Large intestine (tissue), 3 donors: Measurements from ENCODE around the gene EDN2. TPM values are rescaled to one million over a fixed set of nuclear protein-coding genes. Genes with fewer than 3 reads are reported as not detected.

Source experiments
- DNase-seq, 2 donors: peaks; one replicate each; pipeline versions ENCODE4 v3.0.0 to v3.0.0-alpha.2; 2013
- H3K27ac ChIP-seq: one replicate; pipeline ENCODE4 v1.5.1; 2013; ENCODE audit warnings: low read length
- H3K27me3 ChIP-seq: 2 replicates; pipeline ENCODE4 v1.6.1; 2013; ENCODE audit warnings: low read length; ENCODE audit not compliant: control insufficient read depth, insufficient read depth
- H3K36me3 ChIP-seq: 2 replicates; pipeline ENCODE4 v1.6.1; 2013; ENCODE audit warnings: low read length; ENCODE audit not compliant: control insufficient read depth, insufficient read depth
- H3K4me1 ChIP-seq: one replicate; pipeline ENCODE4 v1.6.1; 2013; ENCODE audit warnings: low read length; ENCODE audit not compliant: control insufficient read depth, insufficient read depth
- H3K4me3 ChIP-seq: one replicate; pipeline ENCODE4 v1.5.1; 2013; ENCODE audit warnings: low read length
- H3K9me3 ChIP-seq: one replicate; pipeline ENCODE4 v1.6.1; 2013; ENCODE audit warnings: mild to moderate bottlenecking, low read depth, low read length, moderate library complexity; ENCODE audit not compliant: control insufficient read depth
- WGBS: methylation state at CpG from one replicate; pipeline ENCODE4 v1.1.5; 2013; ENCODE audit warnings: low lambda C conversion rate; ENCODE audit not compliant: insufficient coverage; 5-methylcytosine and 5-hydroxymethylcytosine counted together
- polyA plus RNA-seq: library from polyadenylated mRNA; unstranded; fragments of 120-200 nt; gene quantifications from one replicate; pipeline ENCODE4 v1.2.1, GENCODE V29; 2013

EDN2 gene
- polyA plus RNA-seq, 1 donor, result 0.51 TPM

GRCh38 chr1:41474490-41475271 is 9.8 kb downstream of the EDN2 start:
- Histone ChIP-seq H3K9me3 (no peaks in the 10 kb centered on the region), H3K36me3 (no peaks in the 10 kb centered on the region), H3K27ac (peak overlapping the region; percentile 66), H3K4me3 (no peak overlapping the region), H3K4me1 (peaks cover 53% of the 10 kb centered on the region), H3K27me3 (no peaks in the 10 kb centered on the region)
- DNase-seq, result peak in 1 of 2 donors; percentile 54
- no CpG with 5 or more reads among the region's 17 CpGs for WGBS

GRCh38 chr1:41473738-41474362 is 10.6 kb downstream of the EDN2 start:
- no peak overlapping the region for H3K27ac ChIP-seq
- peaks cover 55% of the 10 kb centered on the region for H3K4me1 ChIP-seq
- H3K27me3 ChIP-seq, result no peaks in the 10 kb centered on the region
- no peaks in the 10 kb centered on the region for H3K9me3 ChIP-seq
- no CpG with 5 or more reads among the region's 6 CpGs for WGBS
- H3K36me3 ChIP-seq, result no peaks in the 10 kb centered on the region
- no peak for DNase-seq
- H3K4me3 ChIP-seq, result no peak overlapping the region

- H3K4me3 ChIP-seq, result no peak overlapping the region
- H3K27me3 ChIP-seq, result no peaks in the 10 kb centered on the region
- H3K27ac ChIP-seq, result no peak overlapping the region
- no peaks in the 10 kb centered on the region for H3K36me3 ChIP-seq
- no peaks in the 10 kb centered on the region for H3K9me3 ChIP-seq
- H3K4me1 ChIP-seq, result peaks cover 61% of the 10 kb centered on the region
- no peak for DNase-seq
- no CpG with 5 or more reads among the region's 6 CpGs for WGBS
Measured at GRCh38 chr1:41471658-41472057, 12.8 kb downstream of the EDN2 start.

- Histone ChIP-seq H3K4me3 (no peak overlapping the region), H3K9me3 (no peaks in the 10 kb centered on the region), H3K4me1 (peaks cover 55% of the 10 kb centered on the region), H3K36me3 (no peaks in the 10 kb centered on the region), H3K27me3 (no peaks in the 10 kb centered on the region), H3K27ac (no peak overlapping the region)
- WGBS, result no CpG with 5 or more reads among the region's 5 CpGs
- no peak for DNase-seq
Measured at GRCh38 chr1:41469706-41470105, 14.8 kb downstream of the EDN2 start.

GRCh38 chr1:41468122-41468762 is 16.2 kb downstream of the EDN2 start:
- peaks cover 45% of the 10 kb centered on the region for H3K4me1 ChIP-seq
- peak overlapping the region; percentile 59 for H3K27ac ChIP-seq
- no peaks in the 10 kb centered on the region for H3K9me3 ChIP-seq
- DNase-seq, result peak; percentile 63 to 78
- H3K36me3 ChIP-seq, result no peaks in the 10 kb centered on the region
- WGBS, result no CpG with 5 or more reads among the region's 12 CpGs
- no peak overlapping the region for H3K4me3 ChIP-seq
- no peaks in the 10 kb centered on the region for H3K27me3 ChIP-seq

GRCh38 chr1:41467673-41468072 is 16.8 kb downstream of the EDN2 start:
- Histone ChIP-seq H3K27ac (peak overlapping the region; percentile 59), H3K4me1 (peaks cover 50% of the 10 kb centered on the region), H3K27me3 (no peaks in the 10 kb centered on the region), H3K9me3 (no peaks in the 10 kb centered on the region), H3K4me3 (no peak overlapping the region), H3K36me3 (no peaks in the 10 kb centered on the region)
- DNase-seq, result no peak
- WGBS, result 40% methylated on average over 1 of the region's 4 CpGs

- no peaks in the 10 kb centered on the region for H3K9me3 ChIP-seq
- no peaks in the 10 kb centered on the region for H3K36me3 ChIP-seq
- no peak overlapping the region for H3K4me3 ChIP-seq
- H3K4me1 ChIP-seq, result peaks cover 61% of the 10 kb centered on the region
- H3K27ac ChIP-seq, result peak overlapping the region; percentile 50
- WGBS, result no CpG with 5 or more reads among the region's 5 CpGs
- H3K27me3 ChIP-seq, result no peaks in the 10 kb centered on the region
- peak; percentile 54 to 72 for DNase-seq
Measured at GRCh38 chr1:41466146-41466545, 18.3 kb downstream of the EDN2 start.

- Histone ChIP-seq H3K9me3 (no peaks in the 10 kb centered on the region), H3K27ac (peak overlapping the region; percentile 50), H3K4me3 (no peak overlapping the region), H3K36me3 (no peaks in the 10 kb centered on the region), H3K27me3 (no peaks in the 10 kb centered on the region), H3K4me1 (peaks cover 65% of the 10 kb centered on the region)
- no peak for DNase-seq
- 80% methylated on average over 1 of the region's 1 CpG for WGBS
Measured at GRCh38 chr1:41465741-41466140, 18.7 kb downstream of the EDN2 start.

GRCh38 chr1:41464885-41465284 is 19.6 kb downstream of the EDN2 start:
- no peaks in the 10 kb centered on the region for H3K36me3 ChIP-seq
- H3K4me3 ChIP-seq, result no peak overlapping the region
- H3K27ac ChIP-seq, result no peak overlapping the region
- 100% methylated on average over 3 of the region's 7 CpGs for WGBS
- H3K9me3 ChIP-seq, result no peaks in the 10 kb centered on the region
- H3K27me3 ChIP-seq, result no peaks in the 10 kb centered on the region
- DNase-seq, result no peak
- peaks cover 67% of the 10 kb centered on the region for H3K4me1 ChIP-seq

GRCh38 chr1:41463516-41463915 is 21.0 kb downstream of the EDN2 start:
- Histone ChIP-seq H3K27me3 (no peaks in the 10 kb centered on the region), H3K27ac (no peak overlapping the region), H3K4me3 (no peak overlapping the region), H3K9me3 (no peaks in the 10 kb centered on the region), H3K4me1 (peaks cover 55% of the 10 kb centered on the region), H3K36me3 (no peaks in the 10 kb centered on the region)
- DNase-seq, result no peak
- WGBS, result no CpG with 5 or more reads among the region's 2 CpGs
